ENCODE results near the gene TMEM117. TPM values are rescaled to one million over a fixed set of nuclear protein-coding genes. Genes with fewer than 3 reads are reported as not detected.

TMEM117 gene
- total RNA-seq, 2 donors from 2014 or later: 0.79 to 1.4 TPM

DNA sequence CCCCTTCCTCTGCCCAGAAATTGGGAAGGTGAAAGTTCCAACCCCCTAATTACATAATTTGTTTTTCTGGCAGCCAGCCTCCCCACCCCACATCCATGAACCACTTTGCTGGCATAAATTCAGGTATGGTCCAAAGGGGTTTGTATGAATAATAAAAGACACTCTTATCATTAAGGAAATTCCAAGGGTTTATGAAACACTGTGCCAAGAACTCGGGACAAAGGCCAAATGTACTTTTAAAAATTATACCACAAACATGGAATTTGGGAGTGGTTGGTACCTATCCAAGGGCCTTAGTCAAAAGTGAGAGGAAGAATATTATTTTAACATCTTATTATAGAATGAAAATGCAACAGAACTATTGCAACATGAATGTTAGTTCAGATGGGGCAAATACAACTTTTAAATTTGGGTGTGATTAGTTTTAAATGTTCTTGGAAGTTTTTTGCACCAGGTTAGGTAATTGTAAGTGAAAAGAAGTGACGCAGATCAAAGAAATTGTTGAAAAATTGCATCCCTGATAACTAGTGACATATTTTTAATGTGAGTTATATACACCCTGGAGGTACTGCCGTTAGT lies 217.8 kb downstream of the TMEM117 start:
- DNase-seq: no peak
- Histone ChIP-seq H3K4me1 (ENCODE audit: control insufficient read depth, insufficient read depth, low read length) (no peaks in the 10 kb centered on the region), H3K9me3 (ENCODE audit: control insufficient read depth, low read length) (no peaks in the 10 kb centered on the region), H3K27ac (ENCODE audit: low read depth, low read length) (no peak overlapping the region), H3K9ac (ENCODE audit: extremely low read depth, low read length, poor library complexity, severe bottlenecking) (no peak overlapping the region), H3K4me3 (ENCODE audit: low read length) (no peak overlapping the region), H3K36me3 (ENCODE audit: control insufficient read depth, insufficient read depth, low read length) (no peaks in the 10 kb centered on the region), H3K27me3 (ENCODE audit: control insufficient read depth, insufficient read depth, low read length, poor library complexity, severe bottlenecking) (no peaks in the 10 kb centered on the region)
- 88 to 100% methylated on average over 2 of the region's 3 CpGs for WGBS, 2 experiments (ENCODE audit: insufficient coverage in 1 of 2, insufficient read length in 1 of 2)
- H3K27ac Mint-ChIP-seq: no peak overlapping the region
- no peaks in the 10 kb centered on the region for H3K36me3 Mint-ChIP-seq (ENCODE audit: low read depth)
- H3K27me3 Mint-ChIP-seq (ENCODE audit: insufficient read depth): no peaks in the 10 kb centered on the region
- H3K4me3 Mint-ChIP-seq: no peak overlapping the region
- H3K9me3 Mint-ChIP-seq: no peaks in the 10 kb centered on the region
- TF ChIP-seq, protein P1, sequence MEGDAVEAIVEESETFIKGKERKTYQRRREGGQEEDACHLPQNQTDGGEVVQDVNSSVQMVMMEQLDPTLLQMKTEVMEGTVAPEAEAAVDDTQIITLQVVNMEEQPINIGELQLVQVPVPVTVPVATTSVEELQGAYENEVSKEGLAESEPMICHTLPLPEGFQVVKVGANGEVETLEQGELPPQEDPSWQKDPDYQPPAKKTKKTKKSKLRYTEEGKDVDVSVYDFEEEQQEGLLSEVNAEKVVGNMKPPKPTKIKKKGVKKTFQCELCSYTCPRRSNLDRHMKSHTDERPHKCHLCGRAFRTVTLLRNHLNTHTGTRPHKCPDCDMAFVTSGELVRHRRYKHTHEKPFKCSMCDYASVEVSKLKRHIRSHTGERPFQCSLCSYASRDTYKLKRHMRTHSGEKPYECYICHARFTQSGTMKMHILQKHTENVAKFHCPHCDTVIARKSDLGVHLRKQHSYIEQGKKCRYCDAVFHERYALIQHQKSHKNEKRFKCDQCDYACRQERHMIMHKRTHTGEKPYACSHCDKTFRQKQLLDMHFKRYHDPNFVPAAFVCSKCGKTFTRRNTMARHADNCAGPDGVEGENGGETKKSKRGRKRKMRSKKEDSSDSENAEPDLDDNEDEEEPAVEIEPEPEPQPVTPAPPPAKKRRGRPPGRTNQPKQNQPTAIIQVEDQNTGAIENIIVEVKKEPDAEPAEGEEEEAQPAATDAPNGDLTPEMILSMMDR (conservative IDR thresholded peaks at IDR 0.05): no peak
- H3K4me1 Mint-ChIP-seq: no peaks in the 10 kb centered on the region

GRCh38 chr12:44054281-44054680 lies 218.4 kb downstream of the TMEM117 start:
- Histone ChIP-seq H3K9ac (ENCODE audit: extremely low read depth, low read length, poor library complexity, severe bottlenecking) (no peak overlapping the region), H3K27me3 (ENCODE audit: control insufficient read depth, insufficient read depth, low read length, poor library complexity, severe bottlenecking) (no peaks in the 10 kb centered on the region), H3K9me3 (ENCODE audit: control insufficient read depth, low read length) (no peaks in the 10 kb centered on the region), H3K27ac (ENCODE audit: low read depth, low read length) (no peak overlapping the region), H3K36me3 (ENCODE audit: control insufficient read depth, insufficient read depth, low read length) (no peaks in the 10 kb centered on the region), H3K4me1 (ENCODE audit: control insufficient read depth, insufficient read depth, low read length) (no peaks in the 10 kb centered on the region), H3K4me3 (ENCODE audit: low read length) (no peak overlapping the region)
- TF ChIP-seq, protein P1 (conservative IDR thresholded peaks at IDR 0.05): no peak
- H3K4me3 Mint-ChIP-seq: no peak overlapping the region
- no peaks in the 10 kb centered on the region for H3K9me3 Mint-ChIP-seq
- WGBS, 2 experiments (ENCODE audit: insufficient coverage in 1 of 2, insufficient read length in 1 of 2): 71 to 76% methylated on average over 1 to 3 of the region's 3 CpGs
- no peaks in the 10 kb centered on the region for H3K36me3 Mint-ChIP-seq (ENCODE audit: low read depth)
- no peaks in the 10 kb centered on the region for H3K27me3 Mint-ChIP-seq (ENCODE audit: insufficient read depth)
- H3K27ac Mint-ChIP-seq: no peak overlapping the region
- no peak for DNase-seq
- no peaks in the 10 kb centered on the region for H3K4me1 Mint-ChIP-seq

GRCh38 chr12:44058366-44058765 lies 222.5 kb downstream of the TMEM117 start:
- Histone ChIP-seq H3K36me3 (ENCODE audit: control insufficient read depth, insufficient read depth, low read length) (no peaks in the 10 kb centered on the region), H3K9ac (ENCODE audit: extremely low read depth, low read length, poor library complexity, severe bottlenecking) (no peak overlapping the region), H3K4me1 (ENCODE audit: control insufficient read depth, insufficient read depth, low read length) (no peaks in the 10 kb centered on the region), H3K4me3 (ENCODE audit: low read length) (no peak overlapping the region), H3K9me3 (ENCODE audit: control insufficient read depth, low read length) (no peaks in the 10 kb centered on the region), H3K27ac (ENCODE audit: low read depth, low read length) (no peak overlapping the region), H3K27me3 (ENCODE audit: control insufficient read depth, insufficient read depth, low read length, poor library complexity, severe bottlenecking) (no peaks in the 10 kb centered on the region)
- Mint-ChIP-seq H3K27ac (no peak overlapping the region), H3K9me3 (no peaks in the 10 kb centered on the region), H3K4me3 (no peak overlapping the region), H3K27me3 (ENCODE audit: insufficient read depth) (no peaks in the 10 kb centered on the region), H3K4me1 (no peaks in the 10 kb centered on the region), H3K36me3 (ENCODE audit: low read depth) (no peaks in the 10 kb centered on the region)
- DNase-seq: no peak
- TF ChIP-seq, protein P1 (conservative IDR thresholded peaks at IDR 0.05): no peak
- 86 to 90% methylated on average over 1 of the region's 2 CpGs for WGBS, 2 experiments (ENCODE audit: insufficient coverage in 1 of 2, insufficient read length in 1 of 2)

Data from endodermal cell (in vitro differentiated cells).